Stimulated activated naive CD4-positive, alpha-beta T cell (primary cell): Measurements from ENCODE around the gene SCGB1C1.

Source experiments
- DNase-seq, 6 experiments: peaks; one replicate each; lab custom pipeline; 2025; lab: John Stamatoyannopoulos, UW

SCGB1C1 gene

GRCh38 chr11:205221-206001 lies 12.5 kb downstream of the SCGB1C1 start:
- no peak for DNase-seq

- no peak for DNase-seq
Observed at GRCh38 chr11:206002-206384, 13.1 kb downstream of the SCGB1C1 start.

GRCh38 chr11:206526-207207 lies 13.8 kb downstream of the SCGB1C1 start:
- DNase-seq = peak in 2 of 6 experiments; percentile 16 to 66

- DNase-seq = peak; percentile 96 to 98 (median 98)
Observed at GRCh38 chr11:207208-207862, 14.5 kb downstream of the SCGB1C1 start, which contains the start of the genes BET1L and RIC8A. Gene BET1L, minus strand, starts transcription at chr11:207399. Its CDS starts 78 bp downstream, at chr11:207321. Gene RIC8A, plus strand, starts transcription at chr11:207708. Its CDS starts 1,147 bp downstream, at chr11:208855.

GRCh38 chr11:207863-208180 lies 14.9 kb downstream of the SCGB1C1 start:
- DNase-seq = no peak

- DNase-seq = peak; percentile 71 to 84 (median 76)
Observed at GRCh38 chr11:208181-208916, 15.5 kb downstream of the SCGB1C1 start.

GRCh38 chr11:208917-209260 lies 16.0 kb downstream of the SCGB1C1 start:
- DNase-seq = no peak

GRCh38 chr11:209275-210121 lies 16.6 kb downstream of the SCGB1C1 start:
- no peak for DNase-seq

- no peak for DNase-seq
Observed at GRCh38 chr11:210122-210802, 17.4 kb downstream of the SCGB1C1 start.

- DNase-seq = no peak
Observed at GRCh38 chr11:210803-211180, 17.9 kb downstream of the SCGB1C1 start.

GRCh38 chr11:211295-211694 lies 18.4 kb downstream of the SCGB1C1 start:
- no peak for DNase-seq

- DNase-seq = no peak
Observed at GRCh38 chr11:211741-212140, 18.9 kb downstream of the SCGB1C1 start.

- no peak for DNase-seq
Observed at GRCh38 chr11:212150-213100, 19.5 kb downstream of the SCGB1C1 start.

- no peak for DNase-seq
Observed at GRCh38 chr11:213111-213510, 20.2 kb downstream of the SCGB1C1 start.

GRCh38 chr11:214083-214482 lies 21.2 kb downstream of the SCGB1C1 start:
- DNase-seq = no peak

- DNase-seq = no peak
Observed at GRCh38 chr11:215581-216037, 22.7 kb downstream of the SCGB1C1 start.

GRCh38 chr11:216081-216974 lies 23.4 kb downstream of the SCGB1C1 start:
- DNase-seq = no peak

GRCh38 chr11:217704-218103 lies 24.8 kb downstream of the SCGB1C1 start:
- DNase-seq = no peak
